HG02885 (cell line): Measurements from ENCODE around the gene FBXL12.
"Not testable (repeated sequence)": the region's sequence is repeated elsewhere in the genome, so short reads cannot be mapped to it uniquely, and the experiment has no call there.

Experiments used
- ATAC-seq: cut with Tn5 transposase; IDR thresholded peaks from one replicate; pipeline ENCODE4 v1.9.1; 2021; ENCODE audit warnings: mild to moderate bottlenecking; ENCODE audit not compliant: unreplicated experiment, poor library complexity

Gene FBXL12

DNA sequence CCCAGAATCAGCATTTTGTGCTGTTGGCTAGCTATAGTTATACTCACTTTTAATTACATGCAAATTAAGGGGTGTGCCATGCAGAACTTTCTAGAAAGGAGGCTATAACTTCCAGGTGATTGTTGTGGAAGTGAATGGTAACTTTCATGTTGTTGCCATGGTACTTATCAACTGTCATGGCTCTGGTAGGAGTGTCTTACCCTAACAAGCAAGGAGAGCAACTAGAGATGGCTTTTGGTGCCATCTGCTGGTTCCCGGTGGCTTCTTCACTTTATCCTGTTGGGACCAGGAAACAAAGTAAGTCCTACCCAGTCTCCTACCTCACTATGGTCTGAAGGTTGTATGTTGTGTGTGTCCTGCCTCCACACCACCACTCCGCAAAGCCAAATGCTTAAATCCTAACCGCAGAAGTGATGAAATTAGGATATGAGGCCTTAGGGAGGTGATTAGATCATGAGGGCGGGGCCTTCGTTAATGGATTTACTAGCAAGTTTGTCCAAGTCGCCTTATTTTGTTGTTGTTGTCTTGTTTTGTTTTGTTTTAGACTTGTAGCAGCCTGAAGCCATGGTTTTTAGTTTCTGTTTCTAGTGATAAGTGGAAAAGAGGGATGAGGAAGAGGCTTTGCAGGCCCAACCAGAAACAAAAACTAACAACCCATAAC, 22.6 kb downstream of the FBXL12 start:
- no peak for ATAC-seq

DNA sequence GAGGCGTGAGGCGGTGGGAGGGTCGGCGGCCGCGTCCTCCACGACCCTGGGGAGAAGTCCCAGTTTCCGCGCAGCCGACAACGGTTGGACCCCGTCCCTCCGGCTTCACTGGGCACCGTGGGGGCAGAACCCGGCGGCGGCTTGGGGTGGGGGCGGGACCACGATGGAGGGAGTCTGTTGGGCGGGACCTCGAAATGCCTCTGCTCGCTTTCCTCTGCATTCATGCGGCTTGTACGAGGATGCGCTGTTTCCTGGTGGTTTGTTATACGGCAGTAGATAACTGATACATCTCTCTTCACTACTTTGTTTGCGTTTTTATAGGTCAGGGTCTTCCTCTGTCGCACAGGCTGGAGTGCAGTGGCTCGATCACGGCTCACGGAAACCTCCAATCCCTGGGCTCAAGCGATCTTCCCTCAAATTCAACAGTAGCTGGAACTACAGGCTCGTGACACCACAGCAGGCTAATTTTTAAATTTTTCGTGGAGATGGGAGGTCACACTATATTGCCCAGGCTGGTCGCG, 25.7 kb downstream of the FBXL12 start:
- peak; percentile 8 for ATAC-seq

DNA sequence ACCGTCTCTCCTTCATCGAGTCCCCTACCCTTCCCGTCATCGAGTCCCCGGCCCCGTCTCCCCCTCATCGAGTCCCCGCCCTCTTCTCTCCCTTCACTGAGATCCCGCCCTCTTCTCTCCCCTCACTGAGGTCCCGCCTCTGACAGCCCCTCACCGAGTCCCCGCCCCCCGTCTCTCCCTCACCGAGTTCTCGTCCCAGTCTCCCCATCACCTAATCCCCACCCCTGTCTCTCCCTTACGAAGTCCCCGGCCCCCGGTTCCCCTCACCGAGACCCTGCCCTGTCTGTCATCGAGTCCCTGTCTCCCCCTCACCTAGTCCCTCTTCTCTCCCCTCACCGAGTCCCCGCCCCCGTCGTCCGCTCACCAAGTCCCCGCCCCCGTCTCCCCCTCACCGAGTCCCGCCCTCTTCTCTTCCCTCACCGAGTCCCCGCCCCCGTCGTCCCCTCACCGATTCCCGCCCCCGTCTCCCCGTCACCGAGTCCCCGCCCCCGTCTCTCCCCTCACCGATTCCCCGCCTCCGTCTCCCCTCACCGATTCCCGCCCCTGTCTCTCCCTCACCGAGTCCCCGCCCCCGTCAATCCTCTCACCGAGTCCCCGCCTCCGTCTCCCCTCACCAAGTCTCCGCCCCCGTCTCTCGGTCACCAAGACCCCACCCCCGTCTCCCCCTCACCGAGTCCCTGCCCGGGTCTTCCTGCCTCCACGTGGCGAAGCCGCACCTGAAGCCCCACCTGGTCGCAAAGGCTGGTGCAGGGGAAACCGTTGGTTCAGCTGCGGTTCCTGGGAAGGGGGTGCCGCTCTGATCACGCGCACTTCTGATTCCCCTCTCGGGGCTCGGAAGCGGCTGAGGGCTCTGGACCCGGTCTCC, 26.4 kb downstream of the FBXL12 start:
- peak; percentile 54 for ATAC-seq

DNA sequence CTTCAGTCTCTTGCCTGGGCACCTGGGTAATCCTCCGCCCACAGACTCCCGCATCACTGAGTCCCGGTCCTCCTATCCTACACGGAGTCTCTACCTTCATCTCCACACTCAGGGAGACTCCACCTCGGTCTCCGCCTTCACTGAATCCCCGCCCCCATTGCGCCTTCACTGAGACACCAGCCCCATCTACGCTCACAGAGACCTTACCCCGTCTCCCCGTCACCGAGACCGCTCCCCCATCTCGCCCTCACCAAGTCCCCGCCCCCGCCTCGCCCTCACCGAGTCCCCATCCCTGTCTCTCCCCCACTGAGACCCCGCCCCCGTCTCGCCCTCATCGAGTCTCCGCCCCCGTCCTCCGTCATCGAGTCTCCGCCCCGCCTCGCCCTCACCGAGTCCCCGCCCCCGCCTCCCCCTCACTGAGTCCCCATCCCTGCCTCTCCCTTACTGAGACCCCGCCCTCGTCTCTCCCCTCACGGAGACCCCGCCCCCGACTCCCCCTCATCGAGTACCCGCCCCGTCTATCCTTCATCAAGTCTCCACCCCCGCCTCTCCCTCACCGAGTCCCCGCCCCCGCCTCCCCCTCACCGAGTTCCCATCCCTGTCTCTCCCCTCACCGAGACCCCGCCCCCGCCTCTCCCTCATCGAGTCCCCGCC, 27.2 kb downstream of the FBXL12 start:
- peak; percentile 49 for ATAC-seq

DNA sequence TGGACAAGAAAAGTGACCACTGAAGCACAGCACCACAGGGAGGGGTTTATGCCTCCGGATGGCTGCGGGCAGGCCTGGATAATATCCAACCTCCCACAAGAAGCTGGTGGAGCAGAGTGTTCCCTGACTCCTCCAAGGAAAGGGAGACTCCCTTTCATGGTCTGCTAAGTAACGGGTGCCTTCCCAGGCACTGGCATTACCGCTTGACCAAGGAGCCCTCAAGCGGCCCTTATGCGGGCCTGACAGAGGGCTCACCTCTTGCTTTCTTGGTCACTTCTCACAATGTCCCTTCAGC, 27.9 kb downstream of the FBXL12 start:
- ATAC-seq, result not testable (repeated sequence)

DNA sequence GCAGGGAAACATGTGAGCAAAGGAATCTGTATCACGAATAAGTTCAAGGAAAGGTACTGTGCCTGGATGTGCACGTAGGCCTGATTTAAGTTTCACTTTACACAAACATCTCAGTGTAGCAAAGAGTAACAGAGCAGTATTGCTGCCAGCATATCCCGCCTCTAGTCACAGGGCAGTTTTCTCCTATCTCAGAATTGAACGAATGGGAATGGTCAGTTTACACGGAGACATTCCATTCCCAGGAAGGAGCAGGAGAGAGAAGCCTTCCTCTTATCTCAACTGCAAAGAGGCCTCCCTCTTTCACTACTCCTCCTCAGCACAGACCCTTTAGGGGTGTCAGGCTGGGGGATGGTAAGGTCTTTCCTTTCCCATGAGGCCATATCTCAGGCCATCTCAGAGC, 29.3 kb downstream of the FBXL12 start:
- ATAC-seq, result not testable (repeated sequence)

DNA sequence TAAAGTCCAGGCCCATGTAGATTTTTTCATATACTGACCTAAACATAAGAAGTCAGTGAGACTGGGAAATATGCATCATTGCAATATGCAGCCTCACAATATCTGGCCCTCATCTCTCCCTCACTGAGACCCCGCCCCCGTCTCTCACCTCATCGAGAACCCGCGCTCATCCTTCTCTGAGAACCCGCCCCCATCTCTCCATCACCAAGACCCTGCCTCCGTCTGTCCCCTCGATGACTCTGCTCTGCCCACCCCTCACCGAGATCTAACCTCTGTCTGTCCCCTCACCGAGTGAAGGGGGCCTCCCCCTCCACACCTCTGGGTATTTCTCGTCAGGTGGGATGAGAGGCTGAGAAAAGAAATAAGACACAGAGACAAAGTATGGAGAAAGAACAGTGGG, 29.8 kb downstream of the FBXL12 start:
- no peak for ATAC-seq

DNA sequence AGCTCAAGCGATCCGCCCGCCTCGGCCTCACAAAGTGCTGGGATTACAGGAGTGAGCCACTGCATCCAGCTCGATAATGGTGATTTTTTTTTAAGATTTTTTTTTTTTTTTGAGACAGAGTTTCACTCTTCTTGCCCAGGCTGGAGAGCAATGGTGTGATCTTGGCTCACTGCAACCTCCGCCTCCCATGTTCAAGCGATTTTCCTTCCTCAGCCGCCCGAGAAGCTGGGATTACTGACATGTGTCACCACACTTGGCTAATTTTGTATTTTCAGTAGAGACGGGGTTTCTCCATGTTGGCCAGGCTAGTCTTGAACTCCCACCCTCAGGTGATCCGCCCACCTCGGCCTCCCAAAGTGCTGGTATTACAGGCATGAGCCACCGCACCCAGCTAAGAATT, 30.3 kb downstream of the FBXL12 start:
- ATAC-seq, result not testable (repeated sequence)

DNA sequence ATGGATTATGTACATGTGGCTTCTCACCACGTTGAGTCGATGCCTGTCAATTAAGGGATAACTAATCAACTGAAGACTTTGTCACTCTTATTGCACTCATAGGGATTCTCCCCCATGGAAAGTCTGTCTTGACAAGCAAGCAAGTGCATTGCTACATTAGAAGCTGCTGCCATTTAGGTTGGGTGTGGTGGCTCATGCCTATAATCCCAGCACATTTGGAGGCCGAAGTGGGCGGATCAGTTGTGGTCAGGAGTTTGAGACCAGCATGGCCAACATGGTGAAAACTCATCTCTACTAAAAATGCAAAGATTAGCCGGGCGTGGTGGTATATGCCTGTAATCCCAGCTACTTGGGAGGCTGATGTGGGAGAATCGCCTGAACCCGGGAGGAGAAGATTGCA, 32.1 kb downstream of the FBXL12 start:
- no peak for ATAC-seq

DNA sequence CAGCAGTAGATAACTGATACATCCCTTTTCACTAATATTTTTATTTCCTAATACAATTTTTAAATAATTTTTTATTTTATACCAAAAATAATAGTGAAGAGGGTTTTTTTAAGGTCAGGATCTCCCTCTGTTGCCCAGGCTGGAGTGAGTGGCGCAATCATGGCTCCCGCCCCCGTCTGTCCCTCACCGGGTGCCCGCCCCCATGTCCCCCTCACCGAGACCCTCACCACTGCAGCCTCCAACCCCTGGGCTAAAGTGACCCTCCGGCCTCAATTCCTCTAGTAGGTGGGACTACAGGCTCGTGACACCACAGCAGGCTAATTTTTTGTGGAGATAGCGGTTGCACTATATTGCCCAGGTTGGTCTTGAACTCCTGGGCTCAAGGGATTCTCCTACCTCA, 32.5 kb downstream of the FBXL12 start:
- no peak for ATAC-seq

DNA sequence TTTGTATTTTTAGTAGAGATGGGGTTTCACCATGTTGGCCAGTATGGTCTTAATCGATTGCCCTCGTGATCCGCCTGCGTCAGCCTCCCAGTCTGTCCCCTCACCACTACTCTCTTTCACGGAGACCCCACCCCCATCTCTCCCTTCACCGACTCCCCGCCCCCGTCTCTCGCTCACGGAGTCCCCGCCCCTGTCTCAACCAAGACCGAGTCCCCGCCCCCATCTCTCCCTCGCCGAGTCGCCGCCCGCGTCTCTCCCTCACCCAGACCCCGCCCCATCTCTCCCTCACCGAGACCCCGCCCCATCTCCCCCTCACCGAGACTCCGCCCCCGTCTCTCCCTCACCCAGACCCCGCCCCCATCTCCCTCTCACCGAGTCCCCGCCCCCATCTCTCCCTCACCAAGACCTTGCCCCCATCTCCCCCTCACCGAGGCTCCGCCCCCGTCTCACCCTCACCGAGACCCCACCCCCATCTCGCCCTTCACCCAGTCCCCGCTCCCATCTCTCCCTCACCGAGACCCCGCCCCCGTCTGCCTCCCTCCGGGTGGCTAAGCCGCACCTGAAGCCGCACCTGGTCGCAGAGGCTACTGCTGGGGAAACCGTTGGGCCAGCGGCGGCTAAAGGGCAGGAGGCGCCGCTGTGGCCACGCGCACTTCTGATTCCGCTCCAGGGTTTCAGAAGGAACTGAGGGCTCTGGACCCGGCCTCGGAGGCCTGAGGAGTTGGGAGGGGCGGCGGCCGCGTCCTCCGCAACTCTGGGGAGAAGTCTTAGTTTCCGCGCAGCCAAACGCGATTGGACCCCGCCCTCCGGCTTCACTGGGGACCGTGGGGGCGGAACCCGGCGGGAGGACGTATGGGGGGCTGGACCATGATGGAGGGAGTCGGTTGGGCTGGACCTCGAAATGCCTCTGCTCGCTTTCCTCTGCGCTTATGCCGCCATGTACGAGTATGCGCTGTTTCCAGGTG, 33.2 kb downstream of the FBXL12 start:
- ATAC-seq, result peak; percentile 79

DNA sequence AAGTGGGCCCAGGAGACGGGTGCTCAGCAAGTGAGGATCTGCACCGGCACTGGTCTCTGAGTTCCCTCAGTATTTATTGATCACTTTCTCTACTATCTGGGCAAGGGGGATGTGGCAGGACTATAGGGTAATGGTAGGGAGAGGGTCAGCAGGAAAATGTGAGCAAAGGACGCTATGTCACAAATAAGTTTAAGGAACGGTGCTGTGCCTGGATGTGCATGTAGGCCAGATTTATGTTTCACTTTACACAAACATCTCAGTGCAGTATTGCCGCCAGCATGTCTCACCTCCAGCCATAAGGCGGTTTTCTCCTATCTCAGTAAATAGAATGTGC, 34.7 kb downstream of the FBXL12 start:
- not testable (repeated sequence) for ATAC-seq

DNA sequence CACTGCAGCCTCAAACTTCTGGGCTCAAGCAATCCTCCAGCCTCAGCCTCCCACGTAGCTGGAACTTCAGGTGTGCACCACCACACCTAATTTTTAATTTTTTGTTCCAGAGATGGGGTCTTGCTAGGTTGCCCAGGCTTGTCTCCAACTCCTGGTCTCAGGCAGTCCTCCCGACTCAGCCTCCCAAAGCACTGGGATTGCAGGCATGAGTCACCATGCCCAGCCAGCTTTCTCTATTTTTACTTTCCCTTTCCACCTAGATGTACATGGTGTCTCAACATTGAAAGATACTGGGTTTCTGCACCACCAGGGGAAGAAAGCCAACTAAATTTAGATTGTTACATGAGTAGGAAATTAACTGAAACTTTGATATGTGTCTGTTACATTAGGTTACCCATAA, 36.5 kb downstream of the FBXL12 start:
- ATAC-seq, result no peak

DNA sequence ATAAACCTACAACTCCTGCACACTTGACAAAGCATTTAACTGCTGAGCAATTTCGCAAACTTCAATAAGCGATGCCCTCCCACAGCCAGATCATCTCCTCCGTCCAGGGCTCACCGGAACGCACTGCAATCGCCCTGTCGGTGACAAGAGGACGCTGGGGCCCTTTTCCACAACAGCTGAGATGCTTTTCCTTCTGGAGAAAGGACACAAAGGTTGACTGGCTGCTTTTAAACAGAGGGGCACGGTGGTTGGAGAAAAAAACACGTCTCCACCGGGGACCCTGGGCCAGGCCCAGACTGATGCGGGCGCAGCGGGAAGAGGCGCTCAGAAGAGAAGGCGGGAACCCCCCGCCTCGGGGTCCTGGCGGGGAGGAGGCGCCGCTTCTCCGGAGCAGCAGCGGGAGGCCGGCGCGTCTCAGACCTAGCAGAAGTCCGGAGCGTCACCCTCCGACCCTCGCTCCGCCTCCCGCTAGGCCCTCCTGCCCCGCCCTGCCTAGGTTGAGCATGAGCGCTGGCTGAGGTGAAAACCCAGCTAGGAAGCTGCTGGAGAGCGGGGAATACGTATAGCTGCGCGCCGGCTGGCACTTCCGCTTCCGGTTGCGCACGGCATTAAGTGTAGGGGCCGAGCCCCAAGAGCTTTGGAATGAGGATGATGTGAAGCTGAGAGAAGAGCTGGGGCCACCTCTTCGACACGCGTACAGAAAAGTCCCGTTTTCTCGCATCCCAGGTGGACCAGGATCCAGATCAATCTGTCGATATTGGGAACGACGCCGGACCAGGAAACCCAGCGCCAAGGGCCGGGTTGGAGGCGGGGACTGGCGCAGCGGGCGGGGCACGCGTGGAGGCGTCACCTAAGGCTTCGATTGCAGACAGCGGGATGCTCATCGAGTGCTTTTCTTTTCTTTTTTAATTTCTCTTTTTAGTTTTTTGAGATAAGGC, 50.4 kb downstream of the FBXL12 start, which contains the start of gene ZNF846:
Gene ZNF846 (minus strand): TSS at position 564 of the 938 bp plus-strand sequence. CDS start 3,788 bp downstream, outside the sequence.
- ATAC-seq, result peak; percentile 98
